T-helper 17 cell (primary cell): ENCODE measurements around the gene ISL2. TPM values are rescaled to one million over a fixed set of nuclear protein-coding genes. Genes with fewer than 3 reads are reported as not detected.
"Not testable (repeated sequence)": the region's sequence is repeated elsewhere in the genome, so short reads cannot be mapped to it uniquely, and the experiment has no call there.

Experiments
- ATAC-seq: fragments of 150-1000 bp; cut with Tn5 transposase; 2 replicates; pipeline ENCODE4 v1.10.0; 2021; ENCODE audit warnings: mild to moderate bottlenecking, moderate library complexity
- DNase-seq, 3 donors: peaks; one replicate each; pipeline versions ENCODE4 v3.0.0 to v3.0.0-alpha.2; 2020 to 2021
- H3K9me3 ChIP-seq: one replicate; pipeline ENCODE4 v1.7.0; 2013; ENCODE audit warnings: low read length, mild to moderate bottlenecking; ENCODE audit not compliant: control insufficient read depth, poor library complexity, severe bottlenecking
- H3K27ac Mint-ChIP-seq: one replicate; pipeline ENCODE4 v1.8.0; 2022; ENCODE audit warnings: mild to moderate bottlenecking, moderate library complexity, mixed read lengths
- H3K27me3 Mint-ChIP-seq: one replicate; pipeline ENCODE4 v1.8.0; 2022; ENCODE audit warnings: mixed read lengths
- H3K36me3 Mint-ChIP-seq: one replicate; pipeline ENCODE4 v1.8.0; 2022; ENCODE audit warnings: low read depth, mixed read lengths
- H3K4me1 Mint-ChIP-seq: one replicate; pipeline ENCODE4 v1.8.0; 2022; ENCODE audit warnings: mild to moderate bottlenecking, mixed read lengths
- H3K4me3 Mint-ChIP-seq: one replicate; pipeline ENCODE4 v1.8.0; 2022; ENCODE audit warnings: mild to moderate bottlenecking, moderate library complexity, mixed read lengths
- total RNA-seq, 4 donors: library from RNA in 2 of 4; stranded (reverse) in 2 of 4; gene quantifications; one replicate each; pipeline ENCODE4 v1.2.3 and lab custom pipeline; 2022 to 2026

Gene ISL2
- total RNA-seq, result not detected
- 0.15 to 0.46 reads per million in 2 donors for total RNA-seq (lab: John Stamatoyannopoulos, UW)

- peak within 1 kb of the TSS; percentile 73 for H3K27ac Mint-ChIP-seq
- H3K27me3 Mint-ChIP-seq, result peaks cover 83% of the 10 kb centered on the region
- H3K4me3 Mint-ChIP-seq, result peak within 1 kb of the TSS; percentile 87
- ATAC-seq (peak; percentile 14), DNase-seq (peak in 2 of 3 donors; percentile 25 to 26)
- H3K4me1 Mint-ChIP-seq, result peaks cover 42% of the 10 kb centered on the region
- H3K36me3 Mint-ChIP-seq, result peaks cover 18% of the 10 kb centered on the region
- no peaks in the 10 kb centered on the region for H3K9me3 ChIP-seq
These were observed at the start of gene ISL2 for GRCh38 chr15:76336254-76337058. Gene ISL2 (plus strand): TSS chr15:76336773. CDS start chr15:76336884, 111 bp downstream.

GRCh38 chr15:76289582-76289981, 47.0 kb upstream of the ISL2 start:
- DNase-seq (no peak), ATAC-seq (no peak)
- no peaks in the 10 kb centered on the region for H3K27me3 Mint-ChIP-seq
- H3K9me3 ChIP-seq, result no peaks in the 10 kb centered on the region
- H3K4me1 Mint-ChIP-seq, result peaks cover 14% of the 10 kb centered on the region
- peaks cover 3% of the 10 kb centered on the region for H3K36me3 Mint-ChIP-seq
- no peak overlapping the region for H3K27ac Mint-ChIP-seq
- H3K4me3 Mint-ChIP-seq, result no peak overlapping the region

GRCh38 chr15:76293361-76293760, 43.2 kb upstream of the ISL2 start:
- H3K9me3 ChIP-seq, result no peaks in the 10 kb centered on the region
- Mint-ChIP-seq H3K27me3 (no peaks in the 10 kb centered on the region), H3K4me1 (peaks cover 14% of the 10 kb centered on the region), H3K27ac (no peak overlapping the region), H3K36me3 (peaks cover 6% of the 10 kb centered on the region), H3K4me3 (no peak overlapping the region)
- DNase-seq (no peak), ATAC-seq (no peak)

GRCh38 chr15:76294463-76294862, 42.1 kb upstream of the ISL2 start:
- DNase-seq, H3K9me3 ChIP-seq, H3K27ac Mint-ChIP-seq, ATAC-seq, H3K36me3 Mint-ChIP-seq, H3K27me3 Mint-ChIP-seq, H3K4me3 Mint-ChIP-seq: not testable (repeated sequence)
- H3K4me1 Mint-ChIP-seq, result peaks cover 14% of the 10 kb centered on the region

- H3K27me3 Mint-ChIP-seq, result no peaks in the 10 kb centered on the region
- no peak overlapping the region for H3K4me3 Mint-ChIP-seq
- DNase-seq (no peak), ATAC-seq (no peak)
- H3K27ac Mint-ChIP-seq, result peak overlapping the region; percentile 57
- H3K4me1 Mint-ChIP-seq, result peaks cover 23% of the 10 kb centered on the region
- H3K36me3 Mint-ChIP-seq, result peaks cover 3% of the 10 kb centered on the region
- no peaks in the 10 kb centered on the region for H3K9me3 ChIP-seq
These were observed 39.7 kb upstream of the ISL2 start for GRCh38 chr15:76296849-76297248.

GRCh38 chr15:76297951-76298350, 38.6 kb upstream of the ISL2 start:
- H3K4me1 Mint-ChIP-seq, result peaks cover 23% of the 10 kb centered on the region
- H3K27me3 Mint-ChIP-seq, ATAC-seq, H3K9me3 ChIP-seq, H3K36me3 Mint-ChIP-seq, DNase-seq, H3K4me3 Mint-ChIP-seq, H3K27ac Mint-ChIP-seq: not testable (repeated sequence)

- H3K36me3 Mint-ChIP-seq, result peaks cover 3% of the 10 kb centered on the region
- DNase-seq (no peak), ATAC-seq (no peak)
- no peaks in the 10 kb centered on the region for H3K27me3 Mint-ChIP-seq
- peaks cover 27% of the 10 kb centered on the region for H3K4me1 Mint-ChIP-seq
- no peak overlapping the region for H3K27ac Mint-ChIP-seq
- no peak overlapping the region for H3K4me3 Mint-ChIP-seq
- no peaks in the 10 kb centered on the region for H3K9me3 ChIP-seq
These were observed 37.6 kb upstream of the ISL2 start for GRCh38 chr15:76298986-76299385.

- DNase-seq, result no peak
These were observed 36.8 kb upstream of the ISL2 start for GRCh38 chr15:76299786-76300185.

GRCh38 chr15:76303909-76304308, 32.7 kb upstream of the ISL2 start:
- ATAC-seq, result no peak

More at GRCh38 chr15:76299786-76300185, 36.8 kb upstream of the ISL2 start:
- H3K36me3 Mint-ChIP-seq, result peaks cover 3% of the 10 kb centered on the region
- no peak overlapping the region for H3K4me3 Mint-ChIP-seq
- no peaks in the 10 kb centered on the region for H3K27me3 Mint-ChIP-seq
- H3K9me3 ChIP-seq, result no peaks in the 10 kb centered on the region
- no peak for ATAC-seq
- H3K27ac Mint-ChIP-seq, result no peak overlapping the region
- peaks cover 24% of the 10 kb centered on the region for H3K4me1 Mint-ChIP-seq

GRCh38 chr15:76309601-76310330, 26.8 kb upstream of the ISL2 start:
- Mint-ChIP-seq H3K27me3 (no peaks in the 10 kb centered on the region), H3K4me3 (peak overlapping the region; percentile 90), H3K27ac (peak overlapping the region; percentile 76), H3K36me3 (no peaks in the 10 kb centered on the region), H3K4me1 (peaks cover 22% of the 10 kb centered on the region)
- ATAC-seq (no peak), DNase-seq (no peak)
- H3K9me3 ChIP-seq, result no peaks in the 10 kb centered on the region

More at GRCh38 chr15:76303909-76304308, 32.7 kb upstream of the ISL2 start:
- Mint-ChIP-seq H3K36me3 (no peaks in the 10 kb centered on the region), H3K4me3 (no peak overlapping the region), H3K4me1 (peaks cover 24% of the 10 kb centered on the region), H3K27me3 (no peaks in the 10 kb centered on the region), H3K27ac (no peak overlapping the region)
- no peaks in the 10 kb centered on the region for H3K9me3 ChIP-seq
- DNase-seq, result no peak

GRCh38 chr15:76310475-76311099, 26.0 kb upstream of the ISL2 start:
- Mint-ChIP-seq H3K27me3 (no peaks in the 10 kb centered on the region), H3K4me3 (peak overlapping the region; percentile 90), H3K4me1 (peaks cover 21% of the 10 kb centered on the region), H3K36me3 (no peaks in the 10 kb centered on the region), H3K27ac (peak overlapping the region; percentile 76)
- DNase-seq (no peak), ATAC-seq (peak; percentile 4)
- H3K9me3 ChIP-seq, result no peaks in the 10 kb centered on the region

- Mint-ChIP-seq H3K27me3 (no peaks in the 10 kb centered on the region), H3K27ac (peak within 1 kb of the TSS; percentile 76), H3K36me3 (no peaks in the 10 kb centered on the region), H3K4me3 (peak within 1 kb of the TSS; percentile 90), H3K4me1 (peaks cover 18% of the 10 kb centered on the region)
- ATAC-seq (peak; percentile 98), DNase-seq (peak; percentile 68 to 75 (median 69))
- H3K9me3 ChIP-seq, result no peaks in the 10 kb centered on the region
These were observed 25.2 kb upstream of the ISL2 start, which contains the start of gene ETFA for GRCh38 chr15:76311100-76311953. Gene ETFA (minus strand): TSS chr15:76311469. CDS start chr15:76311388, 81 bp downstream.
